Measurements from ENCODE around the gene CNTNAP2.

The CNTNAP2 gene

GRCh38 chr7:146433501-146433900 is 316.9 kb downstream of the CNTNAP2 start:
- no peak for DNase-seq

DNA sequence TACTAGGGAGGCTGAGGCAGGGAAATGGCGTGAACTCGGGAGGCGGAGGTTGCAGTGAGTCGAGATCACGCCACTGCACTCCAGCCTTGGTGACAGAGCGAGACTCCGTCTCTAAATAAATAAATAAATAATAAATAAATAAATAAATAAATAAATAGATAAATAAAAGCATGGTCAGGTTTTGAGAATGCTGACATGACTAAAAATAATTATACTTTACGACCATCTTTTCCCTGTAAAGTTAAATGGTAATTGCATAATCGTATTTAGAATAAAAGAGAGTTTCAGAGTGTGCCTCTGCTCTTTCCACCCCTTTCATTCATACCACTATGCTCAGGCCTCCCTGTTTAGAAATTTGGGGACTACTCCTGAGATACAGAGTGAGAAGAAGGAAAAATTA is 326.5 kb downstream of the CNTNAP2 start:
- DNase-seq: no peak

- no peak for DNase-seq
These were observed 333.0 kb downstream of the CNTNAP2 start for GRCh38 chr7:146449625-146450024.

DNA sequence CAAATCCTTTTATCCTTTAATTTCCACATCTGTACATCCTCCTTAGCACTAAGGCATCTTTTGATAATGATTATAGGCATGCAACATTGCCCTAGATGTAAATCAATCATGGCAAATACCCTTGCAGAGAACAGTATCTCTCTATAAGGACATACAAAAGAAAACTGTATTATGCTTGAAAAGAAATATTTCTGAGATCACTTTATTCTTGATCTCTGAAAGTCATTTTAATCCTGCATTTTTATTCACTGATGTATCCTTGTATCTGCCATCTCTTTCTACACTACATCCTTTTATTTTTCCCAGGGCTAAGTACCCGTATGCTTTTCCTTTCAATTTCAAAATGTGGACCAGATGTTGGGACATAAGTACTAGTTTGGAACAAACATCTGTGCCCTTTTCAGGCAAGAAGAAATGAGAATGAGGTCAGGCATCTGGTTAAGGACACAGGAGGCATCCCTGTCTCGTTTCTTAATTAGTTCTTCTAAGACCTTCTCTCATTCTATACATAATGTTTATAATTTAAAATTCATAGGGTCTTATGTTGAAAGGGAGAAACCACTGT is 338.6 kb downstream of the CNTNAP2 start:
- DNase-seq: no peak

DNA sequence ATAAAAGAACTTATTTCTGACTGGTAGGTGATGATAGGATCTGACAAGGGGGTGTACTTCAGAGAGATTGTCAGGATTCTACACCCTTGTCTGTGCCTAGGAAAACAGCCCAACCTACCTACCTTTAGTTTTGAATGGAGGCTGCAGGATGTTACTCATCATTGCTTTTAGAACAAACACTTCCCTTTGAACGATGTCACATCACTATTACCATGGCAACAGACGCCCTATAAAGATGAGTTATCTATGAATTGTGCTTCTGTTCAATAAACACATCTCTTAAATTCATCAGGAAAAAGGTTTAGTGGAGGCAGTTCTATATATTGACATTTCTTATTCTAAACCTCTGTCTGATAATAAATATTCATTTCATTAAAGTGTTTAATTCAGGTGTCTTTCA is 362.4 kb downstream of the CNTNAP2 start:
- DNase-seq: no peak

GRCh38 chr7:146486519-146486918 is 369.9 kb downstream of the CNTNAP2 start:
- DNase-seq: no peak

- DNase-seq: no peak
These were observed 375.4 kb downstream of the CNTNAP2 start for GRCh38 chr7:146492017-146492416.

DNA sequence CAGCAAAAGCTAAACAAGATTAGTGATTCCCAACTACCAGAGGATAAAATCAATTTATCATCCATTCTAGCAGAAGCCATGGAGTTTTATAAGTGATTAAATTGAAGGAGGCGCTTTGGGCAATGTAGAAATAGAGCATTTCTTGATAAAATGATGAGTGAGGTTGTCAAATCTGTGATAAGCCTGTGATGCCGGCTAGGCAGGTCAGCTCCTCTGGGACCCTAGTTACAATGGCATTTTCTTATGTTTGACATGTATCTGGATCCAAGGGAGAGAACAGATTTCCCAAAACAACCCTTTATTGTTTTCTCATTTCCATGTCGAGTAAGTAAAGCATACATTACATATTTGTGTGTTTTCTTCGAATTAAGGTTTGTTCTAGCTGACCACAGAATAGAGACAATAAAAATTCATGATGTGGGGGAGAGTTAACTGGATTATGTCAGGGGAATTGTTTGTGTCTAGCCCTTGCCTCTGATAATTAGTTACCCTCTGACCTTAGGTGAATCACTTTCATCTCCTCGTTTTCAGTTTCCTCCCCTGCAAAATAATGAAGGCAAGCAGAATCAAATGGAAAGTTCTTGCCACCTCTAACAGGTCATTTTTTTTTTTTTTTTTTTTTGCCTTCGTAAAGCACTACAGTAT is 378.5 kb downstream of the CNTNAP2 start:
- DNase-seq: no peak

DNA sequence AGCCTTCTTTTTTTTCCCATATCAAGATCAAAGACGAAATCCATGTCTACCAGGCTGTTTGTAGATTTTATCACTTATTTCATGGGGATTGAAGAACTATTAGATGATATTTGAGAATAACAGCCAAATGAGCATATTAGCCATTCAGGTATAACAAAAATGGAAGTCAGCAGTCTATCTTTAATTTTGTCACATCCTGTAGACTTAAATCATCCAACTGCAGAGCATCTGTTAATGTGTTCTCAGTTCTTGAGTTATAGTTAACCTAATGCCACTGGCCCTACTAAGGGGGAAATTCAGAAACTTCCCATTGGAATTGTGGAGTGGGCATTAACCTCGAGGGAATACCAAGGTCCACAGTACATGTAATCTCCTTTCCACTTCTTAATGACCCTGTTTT is 380.1 kb downstream of the CNTNAP2 start:
- no peak for DNase-seq

- no peak for DNase-seq
These were observed 383.4 kb downstream of the CNTNAP2 start for GRCh38 chr7:146499970-146500369.

DNA sequence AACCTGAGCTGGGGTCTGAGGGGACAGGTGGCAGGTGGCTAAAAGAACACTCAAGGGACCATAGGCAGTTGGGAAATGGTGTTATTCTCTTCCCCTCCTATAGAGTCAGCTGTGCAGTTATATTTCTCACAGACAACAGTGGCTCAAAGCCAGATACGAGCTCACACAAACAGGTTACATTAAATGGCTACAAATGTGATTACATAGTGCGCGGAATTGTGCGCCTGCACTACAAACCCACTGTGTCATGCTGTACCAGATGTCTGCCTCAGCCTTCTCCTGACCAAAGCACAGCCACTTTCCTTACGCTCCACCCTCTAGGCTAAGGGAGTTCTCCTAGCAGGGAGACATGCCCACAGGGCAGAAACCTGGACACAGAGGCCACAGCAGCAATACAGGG is 387.2 kb downstream of the CNTNAP2 start:
- DNase-seq: no peak

- DNase-seq: no peak
These were observed 393.6 kb downstream of the CNTNAP2 start for GRCh38 chr7:146510088-146510680.

- DNase-seq: no peak
These were observed 397.7 kb downstream of the CNTNAP2 start for GRCh38 chr7:146514304-146514703.

- no peak for DNase-seq
These were observed 412.0 kb downstream of the CNTNAP2 start for GRCh38 chr7:146528581-146528980.

GRCh38 chr7:146539836-146540235 is 423.2 kb downstream of the CNTNAP2 start:
- no peak for DNase-seq

GRCh38 chr7:146542101-146542500 is 425.5 kb downstream of the CNTNAP2 start:
- DNase-seq: no peak

DNA sequence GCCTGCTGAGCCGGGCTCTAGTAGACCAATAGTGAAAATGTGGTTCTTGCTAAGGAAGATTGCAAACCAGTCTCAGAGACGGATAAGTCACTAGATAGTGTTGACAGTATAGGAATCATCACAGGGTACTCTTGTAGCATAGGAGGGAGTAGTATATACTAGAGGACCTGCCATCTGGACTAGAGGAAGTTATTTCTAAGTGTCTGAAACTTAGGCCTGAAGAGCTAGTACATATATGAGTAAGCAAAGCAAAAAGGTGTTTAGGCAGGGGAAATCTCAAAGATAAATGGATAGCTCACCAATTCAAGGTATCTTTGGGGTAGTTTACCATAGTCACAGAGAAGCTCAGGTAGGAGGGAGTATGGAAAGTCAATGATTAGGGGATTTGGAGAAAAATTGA is 428.1 kb downstream of the CNTNAP2 start:
- DNase-seq: no peak

DNA sequence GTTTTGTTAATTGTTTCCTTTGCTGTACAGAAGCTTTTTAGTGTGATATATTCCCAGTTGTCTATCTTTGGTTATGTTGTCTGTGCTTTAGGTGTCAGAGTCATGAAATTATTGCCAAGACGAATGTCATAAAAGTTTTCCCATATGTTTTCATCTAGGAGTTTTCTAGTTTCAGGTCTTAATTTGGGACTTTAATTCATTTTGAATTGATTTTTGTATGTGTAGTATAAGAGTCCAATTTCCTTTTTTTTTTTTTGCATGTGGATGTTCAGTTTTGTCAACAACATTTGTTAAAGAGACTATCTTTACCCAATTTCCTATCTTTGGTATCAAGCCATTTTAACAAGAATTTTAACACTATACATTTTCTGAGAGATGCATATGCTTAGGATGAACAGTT is 432.2 kb downstream of the CNTNAP2 start:
- no peak for DNase-seq

DNA sequence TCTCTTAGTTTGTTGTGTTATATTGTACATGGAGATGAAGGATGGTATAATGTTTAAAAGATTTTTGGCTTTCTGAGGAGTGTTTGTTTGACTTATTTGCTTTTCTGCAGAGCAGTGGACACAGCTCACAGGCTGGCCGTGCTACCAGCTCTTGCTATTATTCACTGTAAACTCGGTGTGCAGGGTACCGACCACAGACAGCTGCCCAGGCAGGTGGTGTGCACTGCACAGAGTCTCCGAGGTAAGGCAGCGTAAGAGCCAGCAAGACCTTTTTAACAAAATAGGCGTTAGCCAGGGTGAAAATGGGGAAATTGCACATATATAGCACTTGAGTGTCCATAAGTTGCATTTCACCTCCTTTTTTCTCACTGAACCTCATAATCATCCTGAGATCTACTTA is 438.0 kb downstream of the CNTNAP2 start:
- no peak for DNase-seq

DNA sequence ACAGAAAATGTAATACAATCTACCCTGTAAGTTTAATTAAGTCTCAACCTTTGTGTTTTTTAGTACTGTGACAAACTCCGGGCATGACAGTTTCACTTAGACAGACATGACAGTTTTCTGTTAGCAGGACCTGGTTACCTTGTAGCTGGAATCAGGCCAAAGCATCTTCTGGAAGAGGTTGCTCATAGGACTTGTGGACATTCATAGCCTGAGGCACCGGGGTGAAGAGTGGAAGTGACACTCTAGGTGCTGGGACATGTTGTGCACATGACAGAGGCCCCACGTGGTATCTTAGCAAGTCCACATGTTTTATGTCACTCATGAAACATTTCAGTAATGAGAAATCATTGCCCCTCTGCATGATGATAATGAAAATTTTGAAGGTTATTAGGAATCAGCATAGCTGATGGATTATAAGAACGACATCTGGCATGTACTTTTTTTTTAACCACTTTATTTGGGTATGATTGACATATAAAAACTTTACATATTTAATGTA is 441.4 kb downstream of the CNTNAP2 start:
- no peak for DNase-seq

DNA sequence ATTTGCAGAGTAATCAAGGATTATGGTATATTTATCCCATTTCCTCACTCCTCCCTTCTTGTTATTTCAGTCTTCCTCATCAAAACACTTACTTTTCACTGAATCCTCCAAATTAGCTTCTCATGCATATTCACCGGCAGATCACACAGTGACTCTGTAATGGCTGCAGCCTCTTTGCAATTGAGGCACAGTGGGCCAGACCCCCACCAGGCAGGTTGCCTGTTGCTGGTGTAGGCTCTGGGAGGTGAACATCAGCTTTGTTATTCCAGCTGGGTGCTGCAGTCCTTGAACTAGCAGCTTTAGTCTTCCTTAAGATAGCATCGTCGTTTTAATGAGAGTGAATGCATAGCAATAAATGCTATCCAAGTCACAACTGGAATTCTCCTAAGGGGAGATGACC is 449.3 kb downstream of the CNTNAP2 start:
- DNase-seq: no peak

GRCh38 chr7:146575903-146576302 is 459.3 kb downstream of the CNTNAP2 start:
- DNase-seq: no peak

- no peak for DNase-seq
These were observed 475.4 kb downstream of the CNTNAP2 start for GRCh38 chr7:146591976-146592375.

- DNase-seq: no peak
These were observed 490.0 kb downstream of the CNTNAP2 start for GRCh38 chr7:146606628-146607027.

DNA sequence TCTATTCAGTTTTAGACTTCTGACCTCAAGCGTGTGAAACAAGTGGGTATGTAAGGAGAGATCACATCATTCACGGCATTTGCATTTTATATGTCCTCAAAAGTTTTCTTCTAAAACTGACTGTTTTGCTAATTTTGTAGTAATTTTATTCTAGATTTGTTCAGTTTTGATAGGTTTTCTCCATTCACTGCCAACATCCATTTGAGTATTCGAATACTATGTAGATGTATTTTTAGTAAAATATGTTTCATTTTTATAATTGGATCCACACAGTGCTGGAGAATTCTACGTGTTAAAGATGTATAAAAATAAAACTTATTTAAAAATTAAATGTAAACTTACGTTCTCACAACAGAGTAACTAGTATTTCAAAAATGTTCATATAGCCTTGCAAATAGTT is 503.0 kb downstream of the CNTNAP2 start:
- no peak for DNase-seq

Measured in effector CD8-positive, alpha-beta T cell (primary cell).